Endothelial cell (in vitro differentiated cells): ENCODE measurements around the gene TMEM167A. TPM values are rescaled to one million over a fixed set of nuclear protein-coding genes. Genes with fewer than 3 reads are reported as not detected.

Experiments used
- DNase-seq: peaks from one replicate; pipeline ENCODE4 v3.0.0; 2021; ENCODE audit warnings: low spot score
- H3K27ac Mint-ChIP-seq: one replicate; pipeline ENCODE4 v1.8.0; 2021; ENCODE audit warnings: mixed read lengths, inconsistent platforms; ENCODE audit not compliant: unreplicated experiment
- H3K27me3 Mint-ChIP-seq: one replicate; pipeline ENCODE4 v1.8.0; 2021; ENCODE audit warnings: mild to moderate bottlenecking, moderate library complexity, mixed read lengths, inconsistent platforms; ENCODE audit not compliant: unreplicated experiment
- H3K36me3 Mint-ChIP-seq: one replicate; pipeline ENCODE4 v1.8.0; 2021; ENCODE audit warnings: mild to moderate bottlenecking, low read depth, mixed read lengths, inconsistent platforms; ENCODE audit not compliant: unreplicated experiment
- H3K4me1 Mint-ChIP-seq: one replicate; pipeline ENCODE4 v1.8.0; 2021; ENCODE audit warnings: mild to moderate bottlenecking, mixed read lengths, inconsistent platforms; ENCODE audit not compliant: unreplicated experiment
- H3K4me3 Mint-ChIP-seq: one replicate; pipeline ENCODE4 v1.8.0; 2021; ENCODE audit warnings: mild to moderate bottlenecking, mixed read lengths, inconsistent platforms; ENCODE audit not compliant: unreplicated experiment
- H3K9me3 Mint-ChIP-seq: one replicate; pipeline ENCODE4 v1.8.0; 2021; ENCODE audit warnings: mixed read lengths, inconsistent platforms; ENCODE audit not compliant: unreplicated experiment
- CTCF ChIP-seq: fragments of 200-600 bp; sonication (generic); IDR thresholded peaks from one replicate; pipeline ENCODE4 v1.5.0; 2021; ENCODE audit warnings: antibody characterized with exemption; ENCODE audit not compliant: unreplicated experiment
- total RNA-seq: library from RNA; stranded (reverse); fragmentation: NEBNext Ultra II Directional; extraction: Animal tissue kit (Norgen Biotek cat#: 25700); gene quantifications from one replicate; pipeline ENCODE4 v1.2.1, GENCODE V29; 2021; ENCODE audit not compliant: unreplicated experiment

The TMEM167A gene
- total RNA-seq, 1 donor from 2014 or later, result 106 TPM

- Mint-ChIP-seq H3K36me3 (no peaks in the 10 kb centered on the region), H3K27me3 (no peaks in the 10 kb centered on the region), H3K4me1 (no peaks in the 10 kb centered on the region), H3K9me3 (no peaks in the 10 kb centered on the region), H3K4me3 (no peak overlapping the region), H3K27ac (no peak overlapping the region)
- no peak for DNase-seq
- TF ChIP-seq CTCF, result no peak
Observed at GRCh38 chr5:83102364-83102980, 25.3 kb upstream of the TMEM167A start.

- H3K36me3 Mint-ChIP-seq, result no peaks in the 10 kb centered on the region
- H3K27me3 Mint-ChIP-seq, result no peaks in the 10 kb centered on the region
- H3K4me3 Mint-ChIP-seq, result no peak overlapping the region
- no peak for TF ChIP-seq CTCF
- DNase-seq, result no peak
- no peak overlapping the region for H3K27ac Mint-ChIP-seq
- no peaks in the 10 kb centered on the region for H3K9me3 Mint-ChIP-seq
- no peaks in the 10 kb centered on the region for H3K4me1 Mint-ChIP-seq
Observed at GRCh38 chr5:83101514-83101913, 24.3 kb upstream of the TMEM167A start.

GRCh38 chr5:83099445-83099844 lies 22.3 kb upstream of the TMEM167A start:
- no peak overlapping the region for H3K4me3 Mint-ChIP-seq
- peaks cover 4% of the 10 kb centered on the region for H3K36me3 Mint-ChIP-seq
- H3K9me3 Mint-ChIP-seq, result no peaks in the 10 kb centered on the region
- no peaks in the 10 kb centered on the region for H3K27me3 Mint-ChIP-seq
- no peak for TF ChIP-seq CTCF
- H3K27ac Mint-ChIP-seq, result no peak overlapping the region
- no peak for DNase-seq
- no peaks in the 10 kb centered on the region for H3K4me1 Mint-ChIP-seq

GRCh38 chr5:83099001-83099400 lies 21.8 kb upstream of the TMEM167A start:
- Mint-ChIP-seq H3K4me1 (no peaks in the 10 kb centered on the region), H3K36me3 (peaks cover 4% of the 10 kb centered on the region), H3K4me3 (no peak overlapping the region), H3K27ac (no peak overlapping the region), H3K27me3 (no peaks in the 10 kb centered on the region), H3K9me3 (no peaks in the 10 kb centered on the region)
- DNase-seq, result no peak
- TF ChIP-seq CTCF, result no peak

- no peaks in the 10 kb centered on the region for H3K9me3 Mint-ChIP-seq
- H3K4me3 Mint-ChIP-seq, result no peak overlapping the region
- DNase-seq, result no peak
- H3K4me1 Mint-ChIP-seq, result no peaks in the 10 kb centered on the region
- no peak overlapping the region for H3K27ac Mint-ChIP-seq
- TF ChIP-seq CTCF, result no peak
- no peaks in the 10 kb centered on the region for H3K27me3 Mint-ChIP-seq
- H3K36me3 Mint-ChIP-seq, result peaks cover 4% of the 10 kb centered on the region
Observed at GRCh38 chr5:83097689-83098231, 20.6 kb upstream of the TMEM167A start.
